ENCODE results near the gene PRSS35. TPM values are rescaled to one million over a fixed set of nuclear protein-coding genes. Genes with fewer than 3 reads are reported as not detected.

Gene PRSS35
- total and polyA plus RNA-seq, 4 donors = under 0.01 to 3.3 (median 0.35) TPM

DNA sequence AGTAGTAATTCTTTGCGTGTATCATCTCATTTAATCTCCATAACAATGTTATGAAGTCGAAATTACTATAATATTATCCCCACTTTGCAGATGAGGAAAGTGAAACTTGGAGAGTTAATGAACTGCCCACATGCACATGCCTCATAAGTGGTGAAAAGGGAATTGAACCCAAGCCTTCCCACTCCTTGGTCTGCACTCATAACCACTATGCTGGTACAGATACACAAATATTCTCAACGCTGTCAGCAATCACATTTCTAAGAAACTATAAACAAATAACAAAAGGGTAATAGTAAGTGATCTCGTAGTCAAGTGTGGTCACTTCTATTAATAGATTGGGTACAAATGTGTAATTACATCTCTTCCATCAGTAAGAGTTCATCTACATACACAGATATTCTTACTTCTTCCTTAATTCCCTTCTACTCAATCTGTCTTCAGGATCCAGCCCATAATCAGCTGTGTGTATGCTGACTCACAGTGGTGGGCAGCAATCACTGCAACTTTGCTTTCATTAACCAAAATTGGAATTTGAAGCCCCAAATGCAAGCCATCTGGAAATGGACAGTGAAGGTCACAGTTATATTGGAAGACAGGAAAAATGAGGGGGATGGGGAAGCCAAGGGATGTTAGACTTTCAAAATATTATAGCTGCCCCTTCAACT lies 6.6 kb downstream of the PRSS35 start:
- 74% methylated on average over 4 of the region's 4 CpGs for WGBS

DNA sequence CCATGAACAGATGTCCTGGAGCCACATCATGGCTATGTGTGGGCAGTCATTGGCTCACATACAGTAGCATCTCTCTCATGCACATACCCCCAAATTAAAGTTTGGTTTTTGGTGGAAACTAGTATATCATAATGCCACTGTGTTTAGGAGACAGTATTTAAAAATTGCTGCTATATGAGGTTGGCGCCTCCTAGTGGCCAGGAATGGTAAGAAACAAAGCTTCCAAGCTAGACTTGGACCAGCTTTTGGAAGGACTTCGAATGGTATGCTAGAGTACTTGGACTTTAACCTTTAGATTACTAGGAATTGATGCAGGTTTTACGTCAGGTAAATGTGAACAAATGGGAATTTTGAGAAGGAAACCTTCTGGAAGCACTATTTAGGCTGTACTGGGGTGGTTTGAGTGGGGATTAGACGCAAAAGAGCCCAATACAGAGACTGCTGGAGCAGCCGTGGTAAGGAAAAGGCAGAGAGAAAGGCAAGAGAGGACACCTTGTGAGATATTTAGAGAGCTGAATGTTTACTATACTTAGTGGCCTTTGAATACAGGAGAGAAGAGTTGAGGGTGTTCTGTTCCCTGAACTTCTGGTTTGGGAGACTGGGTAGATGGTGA lies 23.8 kb downstream of the PRSS35 start:
- peak; percentile 55 for DNase-seq (ENCODE audit: low spot score)
- H3K4me1 ChIP-seq (ENCODE audit: control insufficient read depth in 4 of 4, insufficient read depth in 4 of 4, low read length in 3 of 4) = no peaks in the 10 kb centered on the region

More for the DNA sequence above, 6.6 kb downstream of the PRSS35 start:
- H3K36me3 ChIP-seq (ENCODE audit: control insufficient read depth in 4 of 4, insufficient read depth in 3 of 4, low read depth in 1 of 4, low read length in 3 of 4) = no peaks in the 10 kb centered on the region
- H3K9me3 ChIP-seq (ENCODE audit: control insufficient read depth in 4 of 4, low read length in 3 of 4) = no peaks in the 10 kb centered on the region
- H3K9ac ChIP-seq (ENCODE audit: low read depth in 1 of 2, low read length in 2 of 2) = no peak overlapping the region
- peak; percentile 38 to 58 for TF ChIP-seq RAD21 (IDR thresholded peaks at IDR 0.05)
- TF ChIP-seq, protein P1, sequence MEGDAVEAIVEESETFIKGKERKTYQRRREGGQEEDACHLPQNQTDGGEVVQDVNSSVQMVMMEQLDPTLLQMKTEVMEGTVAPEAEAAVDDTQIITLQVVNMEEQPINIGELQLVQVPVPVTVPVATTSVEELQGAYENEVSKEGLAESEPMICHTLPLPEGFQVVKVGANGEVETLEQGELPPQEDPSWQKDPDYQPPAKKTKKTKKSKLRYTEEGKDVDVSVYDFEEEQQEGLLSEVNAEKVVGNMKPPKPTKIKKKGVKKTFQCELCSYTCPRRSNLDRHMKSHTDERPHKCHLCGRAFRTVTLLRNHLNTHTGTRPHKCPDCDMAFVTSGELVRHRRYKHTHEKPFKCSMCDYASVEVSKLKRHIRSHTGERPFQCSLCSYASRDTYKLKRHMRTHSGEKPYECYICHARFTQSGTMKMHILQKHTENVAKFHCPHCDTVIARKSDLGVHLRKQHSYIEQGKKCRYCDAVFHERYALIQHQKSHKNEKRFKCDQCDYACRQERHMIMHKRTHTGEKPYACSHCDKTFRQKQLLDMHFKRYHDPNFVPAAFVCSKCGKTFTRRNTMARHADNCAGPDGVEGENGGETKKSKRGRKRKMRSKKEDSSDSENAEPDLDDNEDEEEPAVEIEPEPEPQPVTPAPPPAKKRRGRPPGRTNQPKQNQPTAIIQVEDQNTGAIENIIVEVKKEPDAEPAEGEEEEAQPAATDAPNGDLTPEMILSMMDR (IDR thresholded peaks at IDR 0.05; ENCODE audit: low read depth, low read length, missing input control) = no peak
- no peaks in the 10 kb centered on the region for H3K4me1 ChIP-seq (ENCODE audit: control insufficient read depth in 4 of 4, insufficient read depth in 4 of 4, low read length in 3 of 4)
- no peak overlapping the region for H3K27ac ChIP-seq (ENCODE audit: low read depth in 1 of 2, low read length in 2 of 2)
- peaks cover 0 to 3% (median 0%) of the 10 kb centered on the region in 4 donors for H3K27me3 ChIP-seq (ENCODE audit: control insufficient read depth in 4 of 4, insufficient read depth in 4 of 4, low read length in 3 of 4)
- DNase-seq (ENCODE audit: low spot score) = no peak
- no peak overlapping the region for H3K4me3 ChIP-seq (ENCODE audit: low read depth in 1 of 3, low read length in 3 of 3)

DNA sequence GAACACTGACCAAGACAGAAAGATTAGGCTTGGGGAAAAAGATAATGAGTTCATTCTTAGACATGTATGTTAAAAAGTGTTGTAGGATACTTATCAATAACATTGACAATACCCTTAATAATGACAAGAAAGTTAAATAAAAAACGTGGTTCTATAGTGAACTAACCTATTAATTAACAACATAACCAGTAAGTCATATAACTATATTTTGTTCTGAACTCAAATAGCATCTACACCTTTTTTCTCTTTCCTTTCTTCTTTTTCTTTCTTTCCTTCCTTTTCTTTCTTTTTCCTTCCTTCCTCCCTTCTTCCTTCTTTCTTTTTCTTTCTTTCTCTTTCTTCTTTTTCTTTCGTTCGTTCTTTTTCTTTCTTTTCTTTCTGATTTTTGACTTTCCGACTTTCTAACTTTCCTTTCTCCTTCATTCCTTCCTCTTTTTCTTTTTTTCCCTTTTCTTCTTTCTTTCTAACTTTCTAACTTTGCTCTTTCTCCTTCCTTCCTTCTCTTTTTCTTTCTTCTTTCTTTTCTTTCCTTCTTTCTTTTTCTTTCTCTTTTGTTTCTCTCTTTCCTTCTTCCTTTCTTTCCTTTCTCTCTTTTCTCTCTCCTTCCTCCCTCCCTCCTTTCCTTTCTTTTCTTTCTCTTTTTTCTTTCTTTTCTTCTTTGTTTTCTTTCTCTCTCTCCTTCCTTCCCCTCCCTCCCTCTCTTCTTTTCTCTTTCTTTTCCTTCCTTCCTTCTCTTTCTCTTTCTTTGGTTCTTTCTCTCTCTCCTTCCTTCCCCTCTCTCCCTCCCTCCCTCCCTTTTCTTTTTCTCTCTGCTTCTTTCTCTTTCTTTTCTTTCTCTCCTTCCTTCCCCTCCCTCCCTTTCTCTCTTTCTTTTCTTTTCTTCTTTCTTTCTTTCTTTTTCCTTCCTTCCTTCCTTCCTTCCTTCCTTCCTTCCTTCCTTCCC lies 24.6 kb downstream of the PRSS35 start:
- Histone ChIP-seq H3K27ac (ENCODE audit: low read depth in 1 of 2, low read length in 2 of 2) (no peak overlapping the region), H3K36me3 (ENCODE audit: control insufficient read depth in 4 of 4, insufficient read depth in 3 of 4, low read depth in 1 of 4, low read length in 3 of 4) (no peaks in the 10 kb centered on the region), H3K27me3 (ENCODE audit: control insufficient read depth in 4 of 4, insufficient read depth in 4 of 4, low read length in 3 of 4) (peaks cover 0 to under 1% (median 0%) of the 10 kb centered on the region in 4 donors), H3K4me1 (ENCODE audit: control insufficient read depth in 4 of 4, insufficient read depth in 4 of 4, low read length in 3 of 4) (no peaks in the 10 kb centered on the region), H3K9me3 (ENCODE audit: control insufficient read depth in 4 of 4, low read length in 3 of 4) (no peaks in the 10 kb centered on the region), H3K4me3 (ENCODE audit: low read depth in 1 of 3, low read length in 3 of 3) (no peak overlapping the region), H3K9ac (ENCODE audit: low read depth in 1 of 2, low read length in 2 of 2) (no peak overlapping the region)
- WGBS = 68% methylated on average over 4 of the region's 4 CpGs
- no peak for TF ChIP-seq RXRA (IDR thresholded peaks at IDR 0.05)
- no peak for DNase-seq (ENCODE audit: low spot score)

More for the DNA sequence above, 23.8 kb downstream of the PRSS35 start:
- Histone ChIP-seq H3K9ac (ENCODE audit: low read depth in 1 of 2, low read length in 2 of 2) (no peak overlapping the region), H3K9me3 (ENCODE audit: control insufficient read depth in 4 of 4, low read length in 3 of 4) (no peaks in the 10 kb centered on the region), H3K36me3 (ENCODE audit: control insufficient read depth in 4 of 4, insufficient read depth in 3 of 4, low read depth in 1 of 4, low read length in 3 of 4) (no peaks in the 10 kb centered on the region), H3K4me3 (ENCODE audit: low read depth in 1 of 3, low read length in 3 of 3) (no peak overlapping the region), H3K27ac (ENCODE audit: low read depth in 1 of 2, low read length in 2 of 2) (no peak overlapping the region), H3K27me3 (ENCODE audit: control insufficient read depth in 4 of 4, insufficient read depth in 4 of 4, low read length in 3 of 4) (peaks cover 0 to 3% (median 0%) of the 10 kb centered on the region in 4 donors)
- 27% methylated on average over 5 of the region's 5 CpGs for WGBS
- TF ChIP-seq HNF4G (IDR thresholded peaks at IDR 0.05) (peak; percentile 68), HNF4A (conservative IDR thresholded peaks at IDR 0.05) (peak; percentile 46 to 92), FOXA2 (IDR thresholded peaks at IDR 0.05) (no peak), RAD21 (IDR thresholded peaks at IDR 0.05) (peak; percentile 56 to 74)
- TF ChIP-seq, protein P1 (IDR thresholded peaks at IDR 0.05; ENCODE audit: low read depth, low read length, missing input control) = peak; percentile 52

Data from liver (tissue), 9 donors.